GM18867 (cell line): Measurements from ENCODE around the gene NYAP1.

Experiments used
- ATAC-seq: cut with Tn5 transposase; IDR thresholded peaks from one replicate; pipeline ENCODE4 v1.9.1; 2021; ENCODE audit warnings: mild to moderate bottlenecking, moderate library complexity; ENCODE audit not compliant: unreplicated experiment

NYAP1 gene

DNA sequence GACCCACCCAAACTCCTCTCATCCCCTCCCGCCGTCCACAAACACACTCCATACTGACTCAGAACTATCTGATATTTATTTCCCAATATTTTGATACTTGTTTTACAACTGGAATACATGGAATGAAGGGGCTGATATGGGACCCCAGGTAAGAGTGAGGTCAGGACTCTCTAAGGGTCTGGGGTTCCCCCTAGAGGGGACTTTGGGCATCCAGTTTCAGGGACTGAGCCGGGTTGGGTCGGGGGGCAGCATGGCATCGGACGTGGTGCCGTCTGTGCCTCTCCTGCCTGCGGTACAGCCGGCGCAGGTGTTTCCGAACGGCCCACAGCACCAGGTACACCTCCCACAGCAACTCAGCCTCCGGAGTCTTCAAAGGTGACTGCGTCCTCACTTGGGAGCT lies 27.2 kb upstream of the NYAP1 start:
- ATAC-seq, result no peak

DNA sequence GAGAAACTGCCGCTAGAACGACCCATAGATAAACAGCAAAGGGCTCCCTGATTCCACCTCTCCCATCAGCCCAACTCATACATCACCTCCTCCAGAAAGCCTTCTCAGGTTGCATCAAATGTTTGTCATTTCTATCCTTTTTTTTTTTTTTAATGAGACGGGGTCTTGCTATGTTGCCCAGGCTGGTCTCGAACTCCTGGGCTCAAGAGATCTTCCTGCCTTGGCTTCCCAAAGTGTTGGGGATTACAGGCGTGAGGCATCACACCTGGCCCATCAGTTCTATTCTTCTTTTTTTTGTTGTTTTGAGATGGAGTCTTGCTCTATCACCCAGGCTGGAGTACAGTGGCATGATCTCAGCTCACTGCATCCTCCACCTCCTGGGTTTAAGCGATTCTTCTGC lies 26.7 kb upstream of the NYAP1 start:
- ATAC-seq, result no peak

DNA sequence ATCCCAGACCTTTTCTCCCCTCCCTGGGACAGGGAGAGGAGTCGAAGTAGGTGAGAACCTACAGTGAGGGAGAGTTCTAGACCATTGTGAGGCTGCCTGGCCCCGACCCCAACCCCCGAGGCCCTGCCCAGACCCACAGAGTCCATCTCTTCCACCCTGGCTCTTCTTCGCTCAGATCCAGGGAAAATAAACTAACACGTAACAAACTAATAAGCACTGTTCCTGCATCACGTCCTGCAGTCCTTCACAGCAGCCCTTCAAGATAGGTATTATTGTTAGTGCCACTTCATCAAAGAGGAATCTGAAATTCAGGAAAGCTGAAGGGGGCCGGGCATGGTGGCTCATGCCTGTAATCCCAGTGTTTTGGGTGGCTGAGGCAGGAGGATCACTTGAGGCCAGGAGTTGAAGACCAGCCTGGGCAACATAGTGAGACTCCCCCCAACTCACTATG lies 19.5 kb upstream of the NYAP1 start, which contains the start of gene SPACDR:
TSS of gene SPACDR (minus strand) at position 51 of the 451 bp plus-strand sequence. CDS start 235 bp downstream, outside the sequence.
- ATAC-seq, result no peak

DNA sequence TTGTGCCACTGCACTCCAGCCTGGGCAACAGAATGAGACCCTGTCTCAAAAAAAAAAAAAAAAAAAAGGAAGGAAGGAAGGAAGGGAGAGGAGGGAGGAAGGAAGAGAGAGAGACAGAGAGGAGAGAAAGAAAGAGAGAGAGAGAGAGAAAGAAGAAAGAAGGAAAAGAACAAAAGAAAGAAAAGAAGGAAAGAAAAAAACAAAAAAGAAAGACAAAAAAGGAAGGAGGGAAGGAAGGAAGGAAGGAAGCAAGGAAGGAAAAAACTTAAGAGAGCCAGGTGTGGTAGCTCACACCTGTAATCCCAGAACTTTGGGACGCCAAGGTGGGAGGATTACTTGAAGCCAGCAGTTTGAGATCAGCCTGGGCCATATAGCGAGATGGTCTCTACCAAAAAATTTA lies 18.9 kb upstream of the NYAP1 start:
- no peak for ATAC-seq

DNA sequence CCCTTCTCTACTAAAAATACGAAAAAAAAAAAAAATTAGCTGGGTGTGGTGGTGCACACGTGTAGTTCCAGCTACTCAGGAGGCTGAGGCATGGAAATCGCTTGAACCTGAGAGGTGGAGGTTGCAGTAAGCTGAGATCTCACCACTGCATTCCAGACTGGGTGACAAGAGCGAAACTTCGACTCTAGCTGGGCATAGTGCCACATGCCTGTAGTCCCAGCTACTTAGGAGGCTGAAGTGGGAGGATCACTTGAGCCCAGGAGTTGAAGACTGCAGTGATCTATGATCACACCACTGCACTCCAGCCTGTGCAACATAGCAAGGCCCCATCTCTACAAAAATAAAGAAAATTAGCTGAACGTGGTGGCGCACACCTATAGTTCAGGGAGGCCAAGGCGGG lies 18.4 kb upstream of the NYAP1 start:
- ATAC-seq, result no peak

DNA sequence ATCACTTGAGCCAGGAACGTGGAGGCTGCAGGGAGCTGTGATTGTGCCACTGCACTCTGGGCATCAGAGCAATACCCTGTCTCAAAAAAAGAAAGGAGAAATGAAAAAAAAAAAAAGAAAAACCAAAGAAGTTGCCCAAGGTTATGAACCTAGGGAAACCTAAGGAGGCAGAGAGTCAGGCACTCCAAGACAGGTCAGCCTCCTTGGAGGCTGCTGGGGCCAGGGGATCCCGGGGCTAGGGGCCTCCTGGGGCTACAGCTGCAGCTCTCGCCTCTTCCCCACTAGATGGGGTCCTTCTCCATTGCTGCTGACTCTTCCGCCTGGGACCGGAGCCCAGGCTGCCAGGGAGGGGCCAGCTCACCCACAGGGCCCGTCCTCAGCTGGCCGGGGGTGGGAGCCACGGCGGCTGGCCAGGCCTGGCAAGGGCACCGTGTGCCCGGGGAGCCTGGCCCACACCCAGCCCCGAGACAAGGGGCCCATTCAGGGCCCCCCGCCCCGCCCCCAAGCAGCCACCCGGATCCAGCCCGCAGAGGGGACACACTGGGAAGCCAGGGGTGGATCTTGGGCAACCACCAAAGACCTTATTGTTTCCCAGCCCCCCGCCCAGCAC lies 17.9 kb upstream of the NYAP1 start:
- no peak for ATAC-seq

DNA sequence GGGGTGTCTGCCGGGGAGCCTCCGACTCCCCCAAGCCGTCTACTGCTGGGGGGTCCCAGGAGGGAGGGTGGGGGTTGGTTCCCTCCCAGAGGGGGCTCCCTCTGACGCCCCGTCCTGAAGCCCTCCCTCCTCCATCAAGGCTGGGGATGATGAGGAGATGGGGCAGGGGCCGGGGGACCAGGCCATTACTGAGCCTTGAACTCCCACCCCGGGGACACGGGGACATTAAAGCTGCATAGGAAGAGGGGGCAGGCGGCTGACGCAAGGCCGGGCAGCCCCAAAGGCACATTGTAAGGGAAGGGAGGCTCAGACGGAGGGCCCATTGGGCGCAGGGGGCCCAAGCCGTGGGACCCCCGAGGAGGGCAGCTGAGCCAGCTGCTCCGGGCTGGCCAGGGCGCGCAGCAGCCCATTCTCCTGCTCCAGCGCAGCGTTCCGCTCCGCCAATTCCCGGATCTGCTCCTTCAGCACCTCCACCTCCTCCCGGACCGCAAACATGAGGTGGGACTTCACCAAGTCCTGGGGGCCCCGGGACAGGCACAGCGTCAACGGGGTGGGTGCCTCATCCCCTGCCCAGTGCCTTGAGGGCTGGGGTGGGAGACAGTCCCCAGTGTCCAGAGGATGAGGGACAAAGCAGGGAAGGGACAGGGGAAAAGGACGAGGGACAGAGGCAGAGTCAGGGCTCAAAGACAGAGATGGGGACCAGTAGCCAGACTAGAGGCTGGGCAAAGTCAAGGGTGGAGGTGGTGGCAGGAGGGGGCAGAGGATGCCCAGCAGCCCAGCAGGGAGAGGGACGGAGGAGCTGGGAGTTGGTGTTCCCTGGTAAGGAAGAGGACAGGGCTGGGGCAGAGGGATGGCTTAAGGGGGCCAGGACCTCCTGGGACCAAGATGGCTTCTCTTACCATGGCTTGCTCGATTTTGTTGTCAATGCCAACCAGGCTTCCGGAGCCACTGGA lies 16.8 kb upstream of the NYAP1 start:
- ATAC-seq, result no peak

DNA sequence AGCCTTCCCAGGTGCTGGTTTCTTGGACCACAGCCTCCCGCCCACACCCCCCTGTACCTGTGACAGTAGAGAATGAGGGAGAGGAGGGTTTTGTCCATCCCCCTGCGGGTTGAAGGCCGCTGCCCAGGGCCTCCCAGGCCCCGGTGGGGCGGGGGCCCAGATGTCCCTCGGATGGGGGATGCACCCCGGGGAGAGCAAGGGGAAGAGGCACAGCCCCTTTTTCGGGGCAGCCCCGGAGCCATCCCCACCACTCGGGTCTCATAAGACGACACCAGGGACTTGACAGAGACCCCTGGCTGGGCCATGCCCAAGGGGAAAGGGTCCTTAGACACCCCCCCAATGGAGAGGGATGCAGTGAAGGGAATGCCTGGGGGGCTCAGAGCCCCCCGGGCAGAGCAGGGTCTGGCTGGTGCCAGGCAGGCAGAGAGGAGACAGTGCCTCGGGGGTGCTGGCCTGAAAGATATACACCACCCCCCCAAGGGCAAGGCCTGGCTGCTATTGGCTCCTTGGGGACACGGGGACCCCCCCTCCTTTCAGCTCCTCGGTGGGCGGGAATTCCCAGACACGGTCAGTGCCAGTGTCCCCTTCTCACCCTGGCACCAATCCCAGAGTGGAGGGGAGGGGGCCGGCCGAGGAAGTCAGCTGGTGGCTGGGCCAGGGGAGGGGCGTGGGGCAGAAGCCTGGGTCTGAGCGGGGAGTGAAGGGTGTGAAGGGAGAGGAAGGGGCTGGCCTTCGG lies 15.9 kb upstream of the NYAP1 start:
- ATAC-seq, result no peak

DNA sequence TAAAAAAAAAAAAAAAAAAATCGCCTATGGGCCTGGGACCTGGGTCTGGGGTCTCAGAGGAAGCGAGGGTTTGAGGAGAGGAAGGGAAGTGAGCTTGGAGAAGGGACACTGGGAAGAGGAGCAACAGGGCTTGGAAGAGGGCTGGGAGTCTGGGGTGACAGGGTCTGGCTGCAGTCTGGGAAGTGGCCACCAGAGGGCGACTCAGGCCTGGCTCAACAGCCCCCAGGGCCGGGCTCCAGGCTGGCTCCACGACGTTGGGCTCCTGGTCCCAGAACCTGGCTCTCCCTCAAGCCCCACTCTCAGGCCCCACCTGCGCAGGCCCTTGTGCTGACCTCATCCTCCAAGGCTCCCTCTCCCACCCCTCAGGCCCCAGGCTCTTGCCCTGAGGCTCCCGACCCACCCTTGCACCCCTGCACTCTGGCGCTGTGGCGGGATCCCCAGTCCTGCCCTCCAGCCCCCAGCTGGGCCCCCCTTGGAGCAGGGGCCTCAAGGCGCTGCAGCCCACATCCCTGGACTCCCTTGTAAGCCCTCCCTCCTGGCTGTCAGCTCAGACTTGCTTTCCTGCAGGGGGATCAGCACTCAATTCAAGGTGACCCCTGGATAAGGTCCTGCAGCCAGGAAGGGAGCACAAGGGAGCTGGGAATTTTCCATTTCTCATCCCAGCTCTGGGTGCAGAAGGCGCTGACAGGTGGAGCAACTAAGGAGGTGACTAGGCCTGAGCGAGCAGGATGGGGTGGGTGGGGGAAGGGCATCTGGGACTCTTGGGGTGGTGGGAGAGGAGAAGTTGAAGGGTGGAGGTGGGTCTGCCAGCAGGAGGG lies 14.3 kb upstream of the NYAP1 start:
- ATAC-seq, result peak; percentile 62

DNA sequence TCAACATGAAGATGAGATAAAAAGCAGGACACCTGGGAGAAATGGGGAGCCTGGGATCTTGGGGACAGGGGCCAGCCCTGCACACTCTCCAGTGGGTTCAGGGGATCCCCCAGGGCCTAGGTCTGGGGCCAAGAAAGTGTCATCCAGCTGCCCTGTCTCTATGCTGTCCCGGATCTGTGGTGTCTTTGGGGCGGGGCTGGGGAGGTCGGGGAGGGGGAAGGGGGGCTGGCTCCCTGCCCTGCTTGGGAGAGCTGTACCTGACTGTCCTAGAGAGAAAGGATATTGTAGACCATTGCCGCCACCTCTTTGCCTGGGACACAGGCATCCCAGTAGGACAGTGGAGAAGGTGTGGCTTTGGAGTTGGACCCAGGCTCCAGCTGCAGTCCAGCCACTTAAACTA lies 12.7 kb upstream of the NYAP1 start:
- ATAC-seq, result no peak

DNA sequence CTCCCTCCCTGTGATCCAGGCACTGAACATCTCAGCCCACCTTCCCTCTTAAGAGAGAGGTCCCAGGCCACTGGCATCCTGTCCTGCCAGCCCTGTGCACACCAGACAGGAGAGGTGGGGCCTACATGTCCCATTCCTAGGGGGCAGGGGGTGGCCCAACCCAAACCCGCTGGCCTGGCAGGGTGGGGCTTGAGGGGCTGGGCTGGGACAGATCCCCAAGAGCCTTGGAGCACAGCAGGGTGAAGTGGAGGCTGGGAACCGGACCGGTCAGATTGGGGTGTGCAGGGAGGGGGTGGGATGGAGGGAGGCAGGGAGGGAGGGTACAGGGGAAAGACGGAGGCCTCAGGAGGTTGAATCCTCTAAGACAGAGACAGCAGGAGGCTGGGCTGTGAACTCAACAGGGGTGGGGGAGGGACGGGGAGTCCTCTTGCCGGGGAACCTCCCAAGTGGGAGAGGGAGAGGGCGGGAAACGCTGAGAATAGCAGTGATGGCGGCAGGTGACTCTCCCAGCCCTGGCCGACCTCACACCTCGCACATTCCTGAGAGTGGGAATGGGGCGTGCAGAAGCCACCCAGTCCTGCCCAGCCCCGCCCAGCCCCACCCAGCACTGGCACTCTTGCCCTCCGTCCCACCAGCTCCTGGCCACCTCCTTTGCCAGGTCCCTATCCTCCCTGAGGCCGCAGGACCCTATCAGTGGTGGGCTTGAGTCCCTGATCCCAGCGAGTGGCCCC lies 11.4 kb upstream of the NYAP1 start:
- ATAC-seq, result no peak

DNA sequence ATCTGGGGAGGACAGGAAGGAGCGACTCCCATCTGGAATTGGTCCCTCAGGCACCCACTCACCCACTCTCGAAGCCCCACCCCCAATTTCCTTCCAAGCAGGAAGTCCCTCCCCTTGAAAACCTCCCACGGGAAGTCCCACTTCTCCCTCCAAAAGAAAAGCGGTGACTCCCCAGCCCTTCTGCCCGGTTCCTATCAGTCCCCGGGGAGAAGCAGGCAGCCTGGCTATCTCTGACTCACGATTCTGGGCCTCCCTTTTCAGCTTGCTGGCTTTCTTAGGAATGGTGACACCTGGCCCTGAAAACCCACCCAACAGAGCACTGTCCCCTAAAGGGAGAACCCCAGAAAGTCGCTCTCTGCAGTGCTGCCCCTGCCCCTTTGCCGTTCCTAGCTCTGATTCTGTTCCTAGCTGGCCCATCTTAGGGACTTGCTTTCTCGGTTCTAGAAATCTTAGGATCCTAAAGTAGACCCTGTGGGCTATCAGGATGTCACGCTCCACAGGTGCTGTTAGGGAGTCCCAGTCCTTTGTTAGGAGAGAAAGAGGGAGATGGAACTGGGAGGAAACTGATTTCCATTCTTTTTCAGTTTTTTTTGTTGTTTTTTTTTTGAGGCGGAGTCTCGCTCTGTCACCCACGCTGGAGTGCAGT lies 10.8 kb upstream of the NYAP1 start:
- ATAC-seq, result no peak

DNA sequence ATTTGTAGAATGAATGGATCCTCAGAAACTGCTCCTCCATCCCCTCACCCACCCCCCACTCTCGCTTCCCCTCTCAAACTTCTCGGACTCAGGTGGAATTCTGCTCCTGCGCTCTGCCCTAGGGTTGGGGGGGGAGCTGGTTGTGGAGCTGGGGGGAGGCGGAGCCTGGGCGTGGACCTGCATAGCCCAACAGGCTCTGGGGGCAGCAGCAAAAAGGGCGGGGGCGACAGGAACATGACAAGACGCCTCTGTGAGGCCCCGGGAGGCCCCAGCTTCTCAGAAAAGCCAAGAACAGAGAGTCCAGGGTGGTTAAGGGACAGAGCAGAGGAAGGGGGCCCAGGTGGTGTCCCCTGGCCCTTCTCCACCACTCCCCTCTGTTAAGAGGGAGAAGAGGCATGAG lies 8.2 kb upstream of the NYAP1 start:
- no peak for ATAC-seq

DNA sequence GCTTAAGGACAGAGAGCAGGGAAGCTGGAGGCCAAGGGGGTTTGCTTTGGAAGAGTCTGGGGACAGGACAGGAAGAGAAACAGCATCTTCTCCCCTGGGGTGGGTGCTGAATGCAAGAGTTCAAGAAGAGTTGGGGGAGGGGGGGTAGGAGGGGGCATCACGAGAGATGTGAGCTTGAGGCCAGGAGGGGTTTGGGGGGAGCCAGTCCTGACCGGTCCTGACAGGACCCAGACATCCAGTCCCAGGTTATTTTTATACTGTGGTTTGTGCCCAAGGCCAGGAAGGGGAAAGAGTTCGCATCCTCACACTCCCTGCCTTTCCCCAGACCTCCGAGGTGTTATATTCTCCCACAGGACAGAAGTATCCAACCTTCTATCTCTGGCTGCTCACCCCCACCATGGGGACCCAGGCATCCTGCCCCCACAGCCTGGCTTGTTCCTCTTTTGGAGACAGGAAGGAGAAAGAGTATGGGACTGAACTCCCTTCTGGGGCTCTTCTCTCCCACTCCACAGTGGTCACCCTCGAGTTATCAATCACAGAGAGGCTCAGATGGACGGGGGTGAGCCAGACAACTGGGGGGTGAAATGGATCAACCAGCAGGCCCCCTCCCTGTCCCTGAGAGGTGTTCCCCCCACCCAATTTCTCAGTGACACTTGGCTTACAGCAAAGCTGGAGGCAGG lies 7.5 kb upstream of the NYAP1 start:
- no peak for ATAC-seq

DNA sequence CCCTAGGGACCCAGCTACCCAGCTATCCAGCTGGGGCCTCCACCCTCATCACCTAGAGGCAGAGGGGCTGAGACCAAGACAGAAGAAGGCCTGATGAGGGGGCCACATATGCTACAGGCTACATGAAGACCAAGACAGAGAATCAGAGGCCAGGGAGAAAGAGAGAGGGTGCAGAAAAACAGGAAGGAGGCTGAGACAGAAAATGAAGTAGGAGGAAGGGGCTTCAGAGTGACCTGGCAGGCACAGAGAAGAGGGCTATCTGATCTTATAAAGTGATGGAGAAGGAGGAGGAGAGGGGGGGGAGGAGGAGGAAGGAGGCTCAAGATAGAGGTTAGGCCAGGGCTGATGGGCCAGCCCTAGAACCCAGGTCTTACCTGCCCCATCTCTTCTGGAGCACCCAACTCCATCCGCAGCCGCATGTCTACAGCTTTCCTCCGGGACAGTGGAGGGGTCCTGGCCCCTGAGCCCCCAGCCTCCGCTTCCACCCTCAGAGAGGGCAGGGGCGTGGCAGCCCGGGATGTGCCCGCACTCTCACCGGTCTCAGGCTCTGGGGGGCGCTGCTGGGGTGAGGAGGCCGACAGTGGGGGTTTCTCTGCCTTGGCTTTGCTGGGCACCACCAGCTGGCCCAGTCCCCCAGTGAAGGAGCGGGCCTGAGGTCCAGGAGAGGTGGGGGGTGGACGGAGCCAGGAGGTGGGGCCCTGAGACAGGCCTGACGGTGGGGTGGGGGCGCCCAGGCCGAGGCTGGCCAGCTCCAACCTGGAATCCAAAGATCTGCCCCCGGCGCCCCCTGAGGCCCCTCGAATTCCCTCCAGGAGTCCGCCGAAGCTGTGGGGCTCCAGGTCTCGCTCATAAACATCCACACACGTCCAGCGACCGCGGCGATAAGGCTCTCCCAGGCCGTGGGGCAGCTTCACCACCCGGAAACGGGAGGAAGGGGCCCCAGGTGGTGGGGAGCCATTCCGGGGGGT lies 6.5 kb upstream of the NYAP1 start:
- no peak for ATAC-seq

DNA sequence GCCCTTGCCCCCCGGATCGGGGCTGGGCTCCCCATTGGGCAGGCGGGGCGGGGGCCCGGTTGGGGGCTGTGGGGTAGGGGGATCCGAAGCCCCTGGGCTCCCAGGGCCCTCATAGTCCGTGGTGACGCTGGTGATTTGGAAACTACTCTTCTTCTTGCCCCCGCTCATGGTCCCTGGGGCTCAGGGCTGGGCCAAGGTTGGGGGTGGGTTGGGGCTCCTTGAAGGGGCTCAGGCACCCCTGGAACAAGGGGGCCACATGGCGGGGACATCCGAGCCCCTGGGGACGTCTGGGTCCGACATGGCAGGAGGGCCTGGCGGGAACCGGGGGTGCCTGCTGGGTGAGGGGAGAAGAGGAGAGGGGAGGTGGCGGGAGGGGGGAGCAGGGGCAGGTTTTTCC lies 5.9 kb upstream of the NYAP1 start:
- no peak for ATAC-seq

DNA sequence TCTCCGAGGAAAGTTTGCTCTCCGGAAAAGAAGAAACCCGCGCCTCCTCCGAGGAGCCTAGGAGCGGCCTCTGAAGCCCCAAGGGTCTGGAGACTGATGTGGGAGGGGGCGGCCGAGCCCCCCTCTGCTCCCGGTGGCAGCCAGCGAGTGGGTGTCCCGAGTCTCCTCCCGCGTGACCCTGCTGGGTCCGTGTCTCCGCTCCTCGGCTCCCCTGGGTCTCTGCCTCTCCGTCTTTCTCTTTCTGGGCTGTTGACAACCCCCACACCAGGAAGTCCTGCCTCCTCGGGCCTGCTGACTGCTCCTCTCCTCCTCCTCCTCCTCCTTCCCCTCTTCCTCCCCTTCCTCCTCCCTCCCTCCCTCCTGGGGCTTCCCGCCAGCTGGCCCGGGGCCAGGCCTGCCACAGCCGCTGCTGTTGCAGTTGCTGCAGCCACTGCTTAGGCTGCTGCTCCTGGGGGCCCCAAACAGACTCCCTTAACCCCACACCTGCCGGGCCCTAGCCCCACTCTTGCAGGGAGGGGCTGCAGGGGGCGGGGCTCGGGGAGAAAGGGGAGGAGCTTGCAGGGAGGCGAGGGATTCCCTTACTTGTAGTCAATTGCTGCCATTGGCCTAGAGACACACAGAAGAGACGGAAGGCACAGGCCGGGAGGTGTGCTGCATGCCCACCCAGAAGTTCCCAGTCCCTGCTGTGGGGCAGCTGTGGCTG lies 4.6 kb upstream of the NYAP1 start, which contains the start of gene TSC22D4:
TSS of gene TSC22D4 (minus strand) at position 257 of the 703 bp plus-strand sequence. CDS start 1,176 bp downstream, outside the sequence.
- peak; percentile 65 for ATAC-seq
